ENCODE results near the gene MS4A4E. TPM values are rescaled to one million over a fixed set of nuclear protein-coding genes. Genes with fewer than 3 reads are reported as not detected.
"Not testable (repeated sequence)": the region's sequence is repeated elsewhere in the genome, so short reads cannot be mapped to it uniquely, and the experiment has no call there.

MS4A4E gene
- total and polyA plus RNA-seq, 4 donors = 1.0 to 15.5 (median 1.0) TPM; not detected in 1

DNA sequence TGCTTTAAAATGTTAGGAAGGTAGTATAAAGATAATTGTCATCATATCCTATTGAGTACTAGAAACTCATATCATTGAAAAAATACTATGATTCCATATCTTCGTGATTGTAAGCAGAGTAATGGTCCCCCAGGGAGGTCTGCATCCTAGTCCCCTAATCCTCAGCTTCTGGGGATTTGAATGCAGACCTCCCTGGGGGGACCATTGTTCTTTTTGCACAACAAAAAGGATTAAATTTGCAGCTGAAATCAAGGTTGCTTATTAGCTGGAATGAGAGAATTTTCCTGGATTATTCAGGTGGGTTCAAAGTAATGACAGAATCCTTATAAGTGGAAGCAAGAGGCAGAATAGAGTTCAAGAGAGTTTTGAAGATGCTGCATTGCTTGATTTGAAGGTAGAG is 34.0 kb downstream of the MS4A4E start:
- ATAC-seq (ENCODE audit: low FRiP score) (no peak), DNase-seq (no peak)
- Histone ChIP-seq H3K27ac (ENCODE audit: low read depth in 1 of 2, low read length in 2 of 2) (no peak overlapping the region), H3K4me3 (ENCODE audit: low read length in 2 of 2) (no peak overlapping the region), H3K9me3 (ENCODE audit: control insufficient read depth, low read length) (no peaks in the 10 kb centered on the region), H3K27me3 (ENCODE audit: control insufficient read depth in 1 of 2, insufficient read depth in 2 of 2, low read length in 1 of 2) (no peaks in the 10 kb centered on the region), H3K4me1 (ENCODE audit: control insufficient read depth in 1 of 2, insufficient read depth in 2 of 2, low read length in 2 of 2) (no peaks in the 10 kb centered on the region), H3K36me3 (ENCODE audit: control insufficient read depth in 1 of 2, insufficient read depth in 2 of 2, low read length in 1 of 2) (no peaks in the 10 kb centered on the region)
- intact Hi-C loops (cut with DNase I) = no loop called here
- 52 to 53% methylated on average over 1 of the region's 1 CpG for WGBS, 2 donors

DNA sequence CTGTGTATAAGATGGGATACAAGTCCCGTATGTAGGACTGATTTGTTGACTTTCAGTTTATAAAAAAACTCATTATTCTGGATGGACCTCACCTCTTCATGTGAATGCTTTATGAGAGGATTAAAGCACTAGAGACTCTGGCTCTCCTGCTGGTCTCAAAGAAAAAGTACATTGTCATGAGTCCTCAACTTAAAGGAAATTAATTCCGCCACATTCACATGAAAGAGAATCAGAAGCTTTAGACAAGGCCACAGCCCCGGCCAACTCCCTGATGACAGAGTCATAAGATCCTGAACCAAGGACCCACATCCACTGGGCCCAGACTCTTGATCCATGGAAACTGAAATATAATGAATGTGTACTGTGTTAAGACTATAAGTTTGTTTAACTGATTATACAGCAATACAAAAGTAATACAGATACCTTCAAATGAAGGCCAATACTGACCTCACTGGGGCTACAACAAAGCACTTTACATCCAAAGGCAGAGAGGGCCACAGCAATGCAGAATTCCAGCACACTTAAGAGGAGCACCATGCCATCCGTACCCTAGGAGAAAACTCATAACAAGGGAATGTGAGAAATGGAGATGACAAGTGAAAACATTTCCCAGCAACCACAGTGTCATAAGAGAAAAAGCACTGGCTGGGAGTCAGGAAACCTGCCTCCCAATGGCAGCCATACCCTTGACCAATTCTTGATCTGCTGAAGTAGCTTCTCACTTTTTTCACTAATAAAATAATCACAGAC is 34.6 kb downstream of the MS4A4E start:
- DNase-seq (no peak), ATAC-seq (ENCODE audit: low FRiP score) (no peak)
- WGBS, 2 donors = 76 to 87% methylated on average over 4 of the region's 4 CpGs
- H3K4me3 ChIP-seq (ENCODE audit: low read length in 2 of 2) = no peak overlapping the region
- H3K27ac ChIP-seq (ENCODE audit: low read depth in 1 of 2, low read length in 2 of 2) = no peak overlapping the region
- H3K27me3 ChIP-seq (ENCODE audit: control insufficient read depth in 1 of 2, insufficient read depth in 2 of 2, low read length in 1 of 2) = no peaks in the 10 kb centered on the region
- H3K9me3 ChIP-seq (ENCODE audit: control insufficient read depth, low read length) = no peaks in the 10 kb centered on the region
- intact Hi-C loops (cut with DNase I) = no loop called here
- no peaks in the 10 kb centered on the region for H3K4me1 ChIP-seq (ENCODE audit: control insufficient read depth in 1 of 2, insufficient read depth in 2 of 2, low read length in 2 of 2)
- H3K36me3 ChIP-seq (ENCODE audit: control insufficient read depth in 1 of 2, insufficient read depth in 2 of 2, low read length in 1 of 2) = no peaks in the 10 kb centered on the region

DNA sequence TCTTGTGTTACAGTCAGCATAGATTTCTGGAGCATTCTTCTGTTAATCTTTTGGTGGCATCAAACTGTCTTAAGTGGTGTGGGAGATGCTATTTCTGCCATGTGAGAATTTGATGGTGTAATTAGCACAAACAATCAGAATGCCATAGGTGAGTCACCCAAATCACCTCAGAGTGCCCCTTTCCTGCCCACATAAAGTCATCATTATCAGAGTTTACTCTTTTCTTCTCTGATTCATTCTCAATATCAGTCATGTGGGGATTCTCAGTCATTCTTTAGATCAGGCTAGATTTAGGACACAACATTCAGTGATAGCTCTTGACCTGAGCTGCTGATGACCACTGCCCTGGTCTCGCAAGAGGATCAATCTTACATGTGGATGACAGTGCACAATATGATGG is 36.3 kb downstream of the MS4A4E start:
- 92% methylated on average over 1 of the region's 1 CpG for WGBS, 2 donors
- H3K9me3 ChIP-seq (ENCODE audit: control insufficient read depth, low read length) = no peaks in the 10 kb centered on the region
- no peak for ATAC-seq (ENCODE audit: low FRiP score)
- DNase-seq = no peak
- no peaks in the 10 kb centered on the region for H3K36me3 ChIP-seq (ENCODE audit: control insufficient read depth in 1 of 2, insufficient read depth in 2 of 2, low read length in 1 of 2)
- no peaks in the 10 kb centered on the region for H3K4me1 ChIP-seq (ENCODE audit: control insufficient read depth in 1 of 2, insufficient read depth in 2 of 2, low read length in 2 of 2)
- H3K4me3 ChIP-seq (ENCODE audit: low read length in 2 of 2) = no peak overlapping the region
- no peak overlapping the region for H3K27ac ChIP-seq (ENCODE audit: low read depth in 1 of 2, low read length in 2 of 2)
- no peaks in the 10 kb centered on the region for H3K27me3 ChIP-seq (ENCODE audit: control insufficient read depth in 1 of 2, insufficient read depth in 2 of 2, low read length in 1 of 2)
- intact Hi-C loops (cut with DNase I) = no loop called here

DNA sequence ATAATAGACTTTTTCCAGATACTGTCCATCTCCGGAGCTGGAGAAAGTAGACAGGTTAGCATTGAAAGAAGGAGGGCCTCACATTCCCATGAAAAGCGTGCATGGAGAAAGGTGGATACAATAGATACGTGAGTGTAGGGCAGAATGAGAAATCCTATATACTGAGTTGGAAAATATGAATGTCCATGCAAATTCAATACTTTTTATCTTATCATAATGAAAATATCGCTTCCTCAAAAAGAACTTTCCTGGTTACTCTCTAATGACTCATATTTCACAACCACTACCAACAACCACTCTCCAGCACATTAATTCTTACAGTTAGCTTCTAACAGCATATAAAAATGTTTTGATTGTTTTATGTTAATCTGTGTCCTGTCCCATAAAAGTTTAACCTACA is 38.0 kb downstream of the MS4A4E start:
- DNase-seq (no peak), ATAC-seq (ENCODE audit: low FRiP score) (no peak)
- Histone ChIP-seq H3K4me1 (ENCODE audit: control insufficient read depth in 1 of 2, insufficient read depth in 2 of 2, low read length in 2 of 2) (no peaks in the 10 kb centered on the region), H3K9me3 (ENCODE audit: control insufficient read depth, low read length) (no peaks in the 10 kb centered on the region), H3K36me3 (ENCODE audit: control insufficient read depth in 1 of 2, insufficient read depth in 2 of 2, low read length in 1 of 2) (no peaks in the 10 kb centered on the region), H3K27me3 (ENCODE audit: control insufficient read depth in 1 of 2, insufficient read depth in 2 of 2, low read length in 1 of 2) (no peaks in the 10 kb centered on the region), H3K4me3 (ENCODE audit: low read length in 2 of 2) (no peak overlapping the region), H3K27ac (ENCODE audit: low read depth in 1 of 2, low read length in 2 of 2) (no peak overlapping the region)
- WGBS, 2 donors = 76 to 80% methylated on average over 4 of the region's 4 CpGs
- intact Hi-C loops (cut with DNase I) = no loop called here

DNA sequence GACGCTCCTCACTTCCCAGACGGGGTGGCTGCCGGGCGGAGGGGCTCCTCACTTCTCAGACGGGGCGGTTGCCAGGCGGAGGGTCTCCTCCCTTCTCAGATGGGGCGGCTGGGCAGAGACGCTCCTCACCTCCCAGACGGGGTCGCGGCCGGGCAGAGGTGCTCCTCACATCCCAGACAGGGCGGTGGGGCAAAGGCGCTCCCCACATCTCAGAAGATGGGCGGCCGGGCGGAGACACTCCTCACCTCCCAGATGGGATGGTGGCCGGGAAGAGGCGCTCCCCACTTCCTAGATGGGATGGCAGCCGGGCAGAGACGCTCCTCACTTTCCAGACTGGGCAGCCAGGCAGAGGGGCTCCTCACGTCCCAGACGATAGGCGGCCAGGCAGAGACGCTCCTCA is 41.6 kb downstream of the MS4A4E start:
- DNase-seq; H3K27ac ChIP-seq (ENCODE audit: low read depth in 1 of 2, low read length in 2 of 2); H3K27me3 ChIP-seq (ENCODE audit: control insufficient read depth in 1 of 2, insufficient read depth in 2 of 2, low read length in 1 of 2); H3K4me1 ChIP-seq (ENCODE audit: control insufficient read depth in 1 of 2, insufficient read depth in 2 of 2, low read length in 2 of 2); intact Hi-C loops (cut with DNase I); H3K4me3 ChIP-seq (ENCODE audit: low read length in 2 of 2); ATAC-seq (ENCODE audit: low FRiP score); H3K9me3 ChIP-seq (ENCODE audit: control insufficient read depth, low read length); H3K36me3 ChIP-seq (ENCODE audit: control insufficient read depth in 1 of 2, insufficient read depth in 2 of 2, low read length in 1 of 2): not testable (repeated sequence)
- 96% methylated on average over 8 to 24 of the region's 26 CpGs for WGBS, 2 donors

DNA sequence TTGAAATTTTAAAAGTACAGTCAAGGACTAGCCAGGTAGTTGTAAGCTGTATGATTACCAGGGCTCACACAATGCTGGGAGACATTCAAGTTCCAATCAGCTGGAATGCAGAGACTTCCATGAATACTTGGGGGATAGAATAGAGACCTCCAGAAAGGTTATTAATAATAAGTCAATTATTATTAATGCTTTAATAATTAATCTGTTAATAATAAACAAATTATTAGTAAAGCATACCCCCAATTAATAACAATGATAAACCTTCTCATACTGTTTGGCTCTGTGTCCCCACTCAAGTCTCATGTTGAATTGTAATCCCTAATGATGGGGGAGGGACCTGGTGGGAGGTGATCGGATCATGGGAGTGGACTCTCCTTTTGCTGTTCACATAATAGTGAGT is 45.5 kb downstream of the MS4A4E start:
- Histone ChIP-seq H3K9me3 (ENCODE audit: control insufficient read depth, low read length) (no peaks in the 10 kb centered on the region), H3K36me3 (ENCODE audit: control insufficient read depth in 1 of 2, insufficient read depth in 2 of 2, low read length in 1 of 2) (no peaks in the 10 kb centered on the region), H3K27ac (ENCODE audit: low read depth in 1 of 2, low read length in 2 of 2) (no peak overlapping the region), H3K4me3 (ENCODE audit: low read length in 2 of 2) (no peak overlapping the region), H3K4me1 (ENCODE audit: control insufficient read depth in 1 of 2, insufficient read depth in 2 of 2, low read length in 2 of 2) (no peaks in the 10 kb centered on the region), H3K27me3 (ENCODE audit: control insufficient read depth in 1 of 2, insufficient read depth in 2 of 2, low read length in 1 of 2) (peaks cover 0 to 1% of the 10 kb centered on the region in 2 donors)
- intact Hi-C loops (cut with DNase I) = no loop called here
- ATAC-seq (ENCODE audit: low FRiP score) = no peak
- DNase-seq = no peak
- WGBS, 2 donors = 92 to 94% methylated on average over 1 of the region's 1 CpG

DNA sequence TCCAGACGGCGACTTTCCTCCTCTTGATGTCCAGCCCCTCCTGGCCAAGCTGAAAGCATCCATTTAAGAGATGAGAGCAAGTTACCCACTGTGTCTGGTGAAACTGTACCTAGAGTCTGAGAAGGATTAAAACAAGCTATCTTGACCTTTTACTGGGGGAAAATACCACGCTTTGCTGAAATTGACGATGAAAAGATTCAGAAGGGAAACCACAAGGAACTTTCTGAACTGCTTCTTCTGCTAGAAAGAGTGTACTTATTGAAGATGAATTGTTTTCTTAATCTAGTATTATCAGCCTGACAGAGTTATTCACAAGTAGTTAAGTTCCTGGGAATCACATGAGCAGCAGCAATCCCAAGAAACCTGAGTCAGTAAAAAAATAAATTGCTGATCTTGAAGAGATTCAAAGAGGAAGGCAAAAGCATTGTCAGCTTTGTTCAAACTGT is 47.0 kb downstream of the MS4A4E start:
- Histone ChIP-seq H3K9me3 (ENCODE audit: control insufficient read depth, low read length) (no peaks in the 10 kb centered on the region), H3K36me3 (ENCODE audit: control insufficient read depth in 1 of 2, insufficient read depth in 2 of 2, low read length in 1 of 2) (no peaks in the 10 kb centered on the region), H3K27ac (ENCODE audit: low read depth in 1 of 2, low read length in 2 of 2) (no peak overlapping the region), H3K27me3 (ENCODE audit: control insufficient read depth in 1 of 2, insufficient read depth in 2 of 2, low read length in 1 of 2) (peaks cover 0 to 1% of the 10 kb centered on the region in 2 donors), H3K4me1 (ENCODE audit: control insufficient read depth in 1 of 2, insufficient read depth in 2 of 2, low read length in 2 of 2) (no peaks in the 10 kb centered on the region), H3K4me3 (ENCODE audit: low read length in 2 of 2) (no peak overlapping the region)
- intact Hi-C loops (cut with DNase I) = no loop called here
- no peak for DNase-seq
- WGBS, 2 donors = 80 to 81% methylated on average over 4 of the region's 4 CpGs
- no peak for ATAC-seq (ENCODE audit: low FRiP score)

DNA sequence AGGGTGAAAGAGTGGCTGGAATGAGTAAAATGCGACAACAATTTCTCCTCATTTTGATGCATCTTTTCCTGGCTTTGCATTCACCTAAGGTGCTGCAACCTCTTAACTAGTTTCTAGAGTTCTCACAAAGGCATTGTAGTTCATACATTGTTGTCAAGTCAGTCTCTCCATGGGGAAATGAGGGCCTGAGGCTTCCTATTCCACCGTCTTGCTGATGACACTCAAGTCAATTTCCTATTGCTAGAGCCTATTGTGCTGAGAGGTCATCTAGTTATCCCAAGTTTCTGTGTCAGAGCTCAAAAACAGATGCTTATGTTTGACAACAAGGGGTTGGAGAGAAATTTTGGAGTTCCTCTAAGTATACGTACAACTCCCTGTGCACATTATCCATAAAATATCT is 48.4 kb downstream of the MS4A4E start:
- H3K9me3 ChIP-seq (ENCODE audit: control insufficient read depth, low read length) = no peaks in the 10 kb centered on the region
- intact Hi-C loops (cut with DNase I) = loop anchor here (5.0 kb wide), 2 partner anchors 372 to 377 kb away; no protein-coding TSS in a partner anchor
- no peaks in the 10 kb centered on the region for H3K4me1 ChIP-seq (ENCODE audit: control insufficient read depth in 1 of 2, insufficient read depth in 2 of 2, low read length in 2 of 2)
- no peaks in the 10 kb centered on the region for H3K36me3 ChIP-seq (ENCODE audit: control insufficient read depth in 1 of 2, insufficient read depth in 2 of 2, low read length in 1 of 2)
- H3K27ac ChIP-seq (ENCODE audit: low read depth in 1 of 2, low read length in 2 of 2) = no peak overlapping the region
- ATAC-seq (ENCODE audit: low FRiP score) (no peak), DNase-seq (no peak)
- WGBS, 2 donors = 57 to 76% methylated on average over 3 of the region's 3 CpGs
- H3K27me3 ChIP-seq (ENCODE audit: control insufficient read depth in 1 of 2, insufficient read depth in 2 of 2, low read length in 1 of 2) = peaks cover 0 to 1% of the 10 kb centered on the region in 2 donors
- H3K4me3 ChIP-seq (ENCODE audit: low read length in 2 of 2) = no peak overlapping the region
